Hepatocyte (in vitro differentiated cells): ENCODE data around the gene RANBP3. TPM values are rescaled to one million over a fixed set of nuclear protein-coding genes. Genes with fewer than 3 reads are reported as not detected.

ENCODE experiments used
- DNase-seq: peaks from one replicate; pipeline ENCODE4 v3.0.0-alpha.2; 2016; ENCODE audit warnings: low spot score
- H2AFZ ChIP-seq: fragments of 200-600 bp; sonication (generic); 2 replicates; pipeline ENCODE4 v1.6.0; 2016; ENCODE audit warnings: antibody characterized with exemption, mild to moderate bottlenecking
- H3K27ac ChIP-seq: fragments of 200-600 bp; sonication (generic); 2 replicates; pipeline ENCODE4 v1.5.1; 2016; ENCODE audit warnings: mild to moderate bottlenecking
- H3K27me3 ChIP-seq: fragments of 200-600 bp; sonication (generic); 2 replicates; pipeline ENCODE4 v1.6.1; 2016
- H3K36me3 ChIP-seq: fragments of 200-600 bp; sonication (generic); replicated peaks from 2 replicates; pipeline ENCODE4 v1.5.1; 2016; ENCODE audit warnings: low read depth; ENCODE audit not compliant: insufficient read depth
- H3K4me1 ChIP-seq: fragments of 200-600 bp; sonication (generic); 2 replicates; pipeline ENCODE4 v1.5.1; 2016; ENCODE audit warnings: mild to moderate bottlenecking, moderate library complexity; ENCODE audit not compliant: insufficient read depth
- H3K4me2 ChIP-seq: fragments of 200-600 bp; sonication (generic); 2 replicates; pipeline ENCODE4 v1.6.0; 2016
- H3K4me3 ChIP-seq: fragments of 200-600 bp; sonication (generic); 2 replicates; pipeline ENCODE4 v1.5.1; 2016; ENCODE audit warnings: mild to moderate bottlenecking
- H3K79me2 ChIP-seq: fragments of 200-600 bp; sonication (generic); 2 replicates; pipeline ENCODE4 v1.6.0; 2017; ENCODE audit warnings: mild to moderate bottlenecking
- H3K9me2 ChIP-seq: fragments of 200-600 bp; sonication (generic); replicated peaks from 2 replicates; pipeline ENCODE4 v1.6.0; 2017; ENCODE audit warnings: mild to moderate bottlenecking; ENCODE audit not compliant: insufficient read depth
- H3K9me3 ChIP-seq: fragments of 200-600 bp; sonication (generic); 2 replicates; pipeline ENCODE4 v1.5.1; 2016; ENCODE audit warnings: low read depth, mild to moderate bottlenecking
- H4K20me1 ChIP-seq: fragments of 200-600 bp; sonication (generic); 2 replicates; pipeline ENCODE4 v1.6.0; 2016; ENCODE audit warnings: mild to moderate bottlenecking; ENCODE audit not compliant: insufficient read depth, poor library complexity, severe bottlenecking
- CTCF ChIP-seq: fragments of 200-600 bp; sonication (generic); IDR thresholded peaks from 2 replicates; pipeline ENCODE4 v1.5.1; 2016; ENCODE audit warnings: antibody characterized with exemption, mild to moderate bottlenecking; ENCODE audit not compliant: poor library complexity
- EZH2 ChIP-seq: fragments of 200-600 bp; sonication (generic); IDR thresholded peaks from 2 replicates; pipeline ENCODE4 v1.6.1; 2016; ENCODE audit warnings: antibody characterized with exemption, mild to moderate bottlenecking, borderline replicate concordance
- EZH2phosphoT487 ChIP-seq: fragments of 200-600 bp; sonication (generic); IDR thresholded peaks from one replicate; pipeline ENCODE4 v1.6.1; 2018; ENCODE audit warnings: antibody characterized with exemption, mild to moderate bottlenecking, low read depth, moderate library complexity; ENCODE audit not compliant: unreplicated experiment, severe bottlenecking
- WGBS: methylation state at CpG from one replicate; pipeline ENCODE4 v1.1.6; 2016; ENCODE audit warnings: low lambda C conversion rate; ENCODE audit errors: missing lambda C conversion rate; 5-methylcytosine and 5-hydroxymethylcytosine counted together
- polyA plus RNA-seq: library from polyadenylated mRNA; unstranded; fragments of >200 nt; fragmentation: Nextera tagmentation; extraction: Ambion mirVana; gene quantifications from 2 replicates; pipeline ENCODE4 v1.2.1, GENCODE V29; 2016
- total RNA-seq: library from RNA; depleted of rRNA; stranded (reverse); fragments of >200 nt; gene quantifications from 2 replicates; pipeline ENCODE4 v1.2.3, GENCODE V29; 2014

The RANBP3 gene
- total and polyA plus RNA-seq, 2 experiments from 2014 or later: 10.4 to 51.0 TPM

- H3K27me3 ChIP-seq: no peaks in the 10 kb centered on the region
- no peak overlapping the region for H3K4me2 ChIP-seq
- peaks cover 65% of the 10 kb centered on the region for H4K20me1 ChIP-seq
- peaks cover 94% of the 10 kb centered on the region for H3K79me2 ChIP-seq
- no peaks in the 10 kb centered on the region for H3K9me3 ChIP-seq
- no peak overlapping the region for H3K4me3 ChIP-seq
- 92% methylated on average over 5 of the region's 5 CpGs for WGBS
- peaks cover 35% of the 10 kb centered on the region for H3K4me1 ChIP-seq
- no peak overlapping the region for H2AFZ ChIP-seq
- no peaks in the 10 kb centered on the region for H3K9me2 ChIP-seq
- no peak for TF ChIP-seq EZH2phosphoT487
- no peak for TF ChIP-seq EZH2
- TF ChIP-seq CTCF: no peak
- H3K27ac ChIP-seq: peak overlapping the region; percentile 87
- no peak for DNase-seq
- H3K36me3 ChIP-seq: no peaks in the 10 kb centered on the region
Observed at GRCh38 chr19:5973376-5973775, 4.6 kb downstream of the RANBP3 start.

GRCh38 chr19:5972355-5972731 is 5.6 kb downstream of the RANBP3 start:
- Histone ChIP-seq H4K20me1 (peaks cover 71% of the 10 kb centered on the region), H3K27ac (no peak overlapping the region), H3K4me2 (no peak overlapping the region), H3K4me1 (peaks cover 44% of the 10 kb centered on the region), H3K36me3 (no peaks in the 10 kb centered on the region), H2AFZ (no peak overlapping the region), H3K9me2 (no peaks in the 10 kb centered on the region), H3K27me3 (no peaks in the 10 kb centered on the region), H3K9me3 (no peaks in the 10 kb centered on the region), H3K79me2 (peaks cover 98% of the 10 kb centered on the region), H3K4me3 (no peak overlapping the region)
- TF ChIP-seq EZH2phosphoT487: no peak
- TF ChIP-seq EZH2: no peak
- no peak for TF ChIP-seq CTCF
- no peak for DNase-seq
- WGBS: 89% methylated on average over 9 of the region's 9 CpGs

GRCh38 chr19:5971714-5972354 is 6.1 kb downstream of the RANBP3 start:
- 94% methylated on average over 2 of the region's 2 CpGs for WGBS
- Histone ChIP-seq H2AFZ (no peak overlapping the region), H3K4me1 (peaks cover 47% of the 10 kb centered on the region), H3K27me3 (no peaks in the 10 kb centered on the region), H3K9me2 (no peaks in the 10 kb centered on the region), H3K4me2 (no peak overlapping the region), H3K9me3 (no peaks in the 10 kb centered on the region), H4K20me1 (peaks cover 72% of the 10 kb centered on the region), H3K4me3 (no peak overlapping the region), H3K27ac (no peak overlapping the region), H3K36me3 (no peaks in the 10 kb centered on the region), H3K79me2 (peaks cover 98% of the 10 kb centered on the region)
- TF ChIP-seq CTCF (no peak), EZH2 (no peak), EZH2phosphoT487 (no peak)
- no peak for DNase-seq
